ENCODE measurements around the gene TBL1XR1.

The TBL1XR1 gene

DNA sequence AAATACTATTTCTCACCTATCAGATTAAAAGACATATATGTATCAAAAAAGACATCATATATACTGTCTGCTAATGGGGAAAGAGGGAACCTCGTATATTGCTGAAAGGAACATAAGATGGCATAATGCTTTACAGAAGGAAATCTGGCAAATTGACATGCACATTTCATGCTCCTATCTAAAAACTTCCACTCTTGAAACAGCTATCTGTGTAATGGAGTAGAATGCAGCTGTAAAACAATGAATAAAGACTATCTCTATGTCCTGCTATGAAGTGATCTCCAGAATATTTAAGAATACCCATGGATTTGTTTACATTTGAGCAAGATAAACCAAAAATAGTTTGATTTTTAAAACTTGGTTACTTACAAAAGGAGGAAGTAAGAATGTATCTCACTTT is 107.4 kb downstream of the TBL1XR1 start:
- Histone ChIP-seq H2AFZ (ENCODE audit: low read depth, low read length, severe bottlenecking) (no peak overlapping the region), H3K36me3 (ENCODE audit: low read length) (peaks cover 13% of the 10 kb centered on the region), H3K9ac (ENCODE audit: low read length) (no peak overlapping the region), H3F3A (ENCODE audit: insufficient read depth) (peaks cover 70% of the 10 kb centered on the region), H3K27me3 (ENCODE audit: low read length) (no peaks in the 10 kb centered on the region), H3K79me2 (ENCODE audit: insufficient read depth, low read length) (peaks cover 100% of the 10 kb centered on the region), H3K4me2 (ENCODE audit: low read depth, low read length, poor library complexity, severe bottlenecking) (peak overlapping the region; percentile 46), H3K9me3 (ENCODE audit: insufficient read depth, low read length) (no peaks in the 10 kb centered on the region), H4K20me1 (ENCODE audit: low read depth, low read length) (peaks cover 17% of the 10 kb centered on the region; the same call in 1 of the 2 replicates), H3K4me3 (ENCODE audit: insufficient read depth, low read length, poor library complexity, severe bottlenecking) (no peak overlapping the region), H3K9me2 (replicated peaks; ENCODE audit: insufficient read depth, low read length) (no peaks in the 10 kb centered on the region), H3K27ac (ENCODE audit: low read depth, low read length) (peak overlapping the region; percentile 76)
- TF ChIP-seq, protein P1, sequence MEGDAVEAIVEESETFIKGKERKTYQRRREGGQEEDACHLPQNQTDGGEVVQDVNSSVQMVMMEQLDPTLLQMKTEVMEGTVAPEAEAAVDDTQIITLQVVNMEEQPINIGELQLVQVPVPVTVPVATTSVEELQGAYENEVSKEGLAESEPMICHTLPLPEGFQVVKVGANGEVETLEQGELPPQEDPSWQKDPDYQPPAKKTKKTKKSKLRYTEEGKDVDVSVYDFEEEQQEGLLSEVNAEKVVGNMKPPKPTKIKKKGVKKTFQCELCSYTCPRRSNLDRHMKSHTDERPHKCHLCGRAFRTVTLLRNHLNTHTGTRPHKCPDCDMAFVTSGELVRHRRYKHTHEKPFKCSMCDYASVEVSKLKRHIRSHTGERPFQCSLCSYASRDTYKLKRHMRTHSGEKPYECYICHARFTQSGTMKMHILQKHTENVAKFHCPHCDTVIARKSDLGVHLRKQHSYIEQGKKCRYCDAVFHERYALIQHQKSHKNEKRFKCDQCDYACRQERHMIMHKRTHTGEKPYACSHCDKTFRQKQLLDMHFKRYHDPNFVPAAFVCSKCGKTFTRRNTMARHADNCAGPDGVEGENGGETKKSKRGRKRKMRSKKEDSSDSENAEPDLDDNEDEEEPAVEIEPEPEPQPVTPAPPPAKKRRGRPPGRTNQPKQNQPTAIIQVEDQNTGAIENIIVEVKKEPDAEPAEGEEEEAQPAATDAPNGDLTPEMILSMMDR (IDR thresholded peaks at IDR 0.05; ENCODE audit: insufficient read depth, low read length, poor library complexity, severe bottlenecking) = no peak
- TF ChIP-seq EZH2phosphoT487 (conservative IDR thresholded peaks at IDR 0.05; ENCODE audit: low read length) = no peak

DNA sequence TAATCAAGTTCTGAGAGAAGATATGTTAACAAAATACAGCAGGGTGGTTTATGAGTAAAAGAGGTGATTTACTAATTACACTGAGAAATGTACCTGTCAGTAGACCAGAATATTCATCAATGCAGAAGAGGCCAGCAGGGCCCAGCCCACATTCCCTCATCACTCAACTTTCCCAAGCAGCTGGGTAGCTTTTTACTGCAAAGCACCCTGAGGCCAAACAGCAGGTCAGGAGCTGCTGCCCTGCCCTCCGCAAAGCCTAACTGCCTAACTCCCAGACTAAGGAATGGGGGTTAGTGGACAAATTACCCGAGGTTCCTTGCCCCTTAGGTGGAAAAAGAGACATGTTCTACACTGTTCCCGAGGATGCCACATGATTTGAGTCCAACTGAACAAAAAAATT is 108.2 kb downstream of the TBL1XR1 start:
- peaks cover 17% of the 10 kb centered on the region; the same call in 1 of the 2 replicates for H4K20me1 ChIP-seq (ENCODE audit: low read depth, low read length)

DNA sequence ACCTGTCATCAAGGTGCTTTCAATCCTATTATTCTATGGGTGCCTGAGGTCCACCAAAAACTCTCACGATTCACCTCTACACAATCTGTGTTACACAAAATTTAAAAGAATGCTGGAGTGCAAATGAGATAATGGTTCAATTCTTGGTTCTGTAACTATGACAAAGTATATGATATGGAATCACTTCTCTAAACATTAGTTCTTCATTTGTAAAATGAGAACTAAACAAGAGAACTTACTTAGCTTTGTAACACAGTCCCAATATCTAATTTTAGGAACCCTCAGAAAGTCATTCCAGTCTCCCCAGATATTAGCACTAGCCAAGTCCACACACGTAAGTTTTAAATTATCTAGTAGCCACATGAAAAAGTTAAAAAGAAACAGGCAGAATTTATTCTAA is 111.5 kb downstream of the TBL1XR1 start:
- no peaks in the 10 kb centered on the region for H3K27me3 ChIP-seq (ENCODE audit: low read length)
- no peaks in the 10 kb centered on the region for H3K9me2 ChIP-seq (replicated peaks; ENCODE audit: insufficient read depth, low read length)
- H4K20me1 ChIP-seq (ENCODE audit: low read depth, low read length) = peaks cover 27% of the 10 kb centered on the region
- peak overlapping the region; percentile 46 for H3K4me2 ChIP-seq (ENCODE audit: low read depth, low read length, poor library complexity, severe bottlenecking)
- no peak overlapping the region for H3K4me3 ChIP-seq (ENCODE audit: insufficient read depth, low read length, poor library complexity, severe bottlenecking)
- H3K36me3 ChIP-seq (ENCODE audit: low read length) = peaks cover 17% of the 10 kb centered on the region
- peaks cover 71% of the 10 kb centered on the region for H3F3A ChIP-seq (ENCODE audit: insufficient read depth)
- no peak overlapping the region for H2AFZ ChIP-seq (ENCODE audit: low read depth, low read length, severe bottlenecking)
- no peak overlapping the region for H3K9ac ChIP-seq (ENCODE audit: low read length)
- no peak for TF ChIP-seq EZH2phosphoT487 (conservative IDR thresholded peaks at IDR 0.05; ENCODE audit: low read length)
- TF ChIP-seq, protein P1 (IDR thresholded peaks at IDR 0.05; ENCODE audit: insufficient read depth, low read length, poor library complexity, severe bottlenecking) = no peak
- H3K27ac ChIP-seq (ENCODE audit: low read depth, low read length) = peak overlapping the region; percentile 76; the same call in 1 of the 2 replicates
- H3K9me3 ChIP-seq (ENCODE audit: insufficient read depth, low read length) = no peaks in the 10 kb centered on the region
- H3K79me2 ChIP-seq (ENCODE audit: insufficient read depth, low read length) = peaks cover 100% of the 10 kb centered on the region

More for the DNA sequence above, 108.2 kb downstream of the TBL1XR1 start:
- TF ChIP-seq, protein P1 (IDR thresholded peaks at IDR 0.05; ENCODE audit: insufficient read depth, low read length, poor library complexity, severe bottlenecking) = no peak
- no peak for TF ChIP-seq EZH2phosphoT487 (conservative IDR thresholded peaks at IDR 0.05; ENCODE audit: low read length)
- no peaks in the 10 kb centered on the region for H3K9me3 ChIP-seq (ENCODE audit: insufficient read depth, low read length)
- H3K4me3 ChIP-seq (ENCODE audit: insufficient read depth, low read length, poor library complexity, severe bottlenecking) = no peak overlapping the region
- no peaks in the 10 kb centered on the region for H3K9me2 ChIP-seq (replicated peaks; ENCODE audit: insufficient read depth, low read length)
- H3K36me3 ChIP-seq (ENCODE audit: low read length) = peaks cover 13% of the 10 kb centered on the region
- peak overlapping the region; percentile 46 for H3K4me2 ChIP-seq (ENCODE audit: low read depth, low read length, poor library complexity, severe bottlenecking)
- H3F3A ChIP-seq (ENCODE audit: insufficient read depth) = peaks cover 76% of the 10 kb centered on the region
- peaks cover 100% of the 10 kb centered on the region for H3K79me2 ChIP-seq (ENCODE audit: insufficient read depth, low read length)
- H3K27ac ChIP-seq (ENCODE audit: low read depth, low read length) = peak overlapping the region; percentile 76
- no peaks in the 10 kb centered on the region for H3K27me3 ChIP-seq (ENCODE audit: low read length)
- H3K9ac ChIP-seq (ENCODE audit: low read length) = no peak overlapping the region
- no peak overlapping the region for H2AFZ ChIP-seq (ENCODE audit: low read depth, low read length, severe bottlenecking)
